GM12892 (cell line): ENCODE measurements around the gene ILF3.

Experiments
- POLR2A ChIP-seq: IDR thresholded peaks from 2 replicates; pipeline ENCODE4 v1.6.1; 2011; ENCODE audit warnings: low read depth, low read length, control low read depth
- POLR2AphosphoS5 ChIP-seq: IDR thresholded peaks from 2 replicates; pipeline ENCODE4 v1.6.1; 2011; ENCODE audit warnings: low read depth, low read length, control low read depth
- TAF1 ChIP-seq: IDR thresholded peaks from 2 replicates; pipeline ENCODE4 v1.6.1; 2011; ENCODE audit warnings: low read depth, mild to moderate bottlenecking, control low read depth, low read length, borderline replicate concordance

- no peak for TF ChIP-seq TAF1
- no peak; the same call in 1 of the 2 replicates for TF ChIP-seq POLR2A
- peak; percentile 73; the same call in 1 of the 2 replicates for TF ChIP-seq POLR2AphosphoS5
Observed at GRCh38 chr19:10687518-10688288, 33.6 kb downstream of the ILF3 start.
